Kidney (tissue), 22 donors: ENCODE measurements around the gene MARCO. TPM values are rescaled to one million over a fixed set of nuclear protein-coding genes. Genes with fewer than 3 reads are reported as not detected.

Experiments
- DNase-seq, 5 donors: peaks; one replicate each; pipeline ENCODE4 v3.0.0-alpha.2; 2013 to 2020
- FAIRE-seq: peaks from 2 replicates; lab custom pipeline; 2012; peaks lifted over from hg19 to GRCh38; lab: Jason Lieb, UNC
- H3K27ac ChIP-seq, 2 donors: one replicate each; pipeline ENCODE4 v1.7.0; 2013; ENCODE audit warnings: low read depth in 2 of 2, low read length in 2 of 2, inconsistent platforms in 1 of 2
- H3K27me3 ChIP-seq: one replicate; pipeline ENCODE4 v1.7.1; 2013; ENCODE audit warnings: low read length, inconsistent platforms; ENCODE audit not compliant: control insufficient read depth, insufficient read depth
- H3K36me3 ChIP-seq, 3 donors: one replicate each; pipeline versions ENCODE4 v1.7.0 to v1.7.1; 2013; ENCODE audit warnings: low read length in 3 of 3, control low read depth in 1 of 3, inconsistent platforms in 1 of 3; ENCODE audit not compliant: insufficient read depth in 3 of 3, control insufficient read depth in 2 of 3
- H3K4me1 ChIP-seq, 3 donors: one replicate each; pipeline versions ENCODE4 v1.7.0 to v1.7.1; 2013; ENCODE audit warnings: low read length in 3 of 3, inconsistent platforms in 1 of 3, low read depth in 1 of 3; ENCODE audit not compliant: control insufficient read depth in 2 of 3, insufficient read depth in 2 of 3
- H3K4me3 ChIP-seq, 3 donors: one replicate each; pipeline versions ENCODE4 v1.7.0 to v1.8.1; 2013; ENCODE audit warnings: low read length in 3 of 3, control low read depth in 1 of 3, inconsistent platforms in 1 of 3
- H3K9ac ChIP-seq, 3 donors: one replicate each; pipeline versions ENCODE4 v1.7.0 to v1.7.1; 2013; ENCODE audit warnings: low read length in 3 of 3, control low read depth in 1 of 3, inconsistent platforms in 1 of 3
- H3K9me3 ChIP-seq, 3 donors: one replicate each; pipeline versions ENCODE4 v1.7.0 to v1.7.1; 2013; ENCODE audit warnings: low read length in 3 of 3, control low read depth in 1 of 3, inconsistent platforms in 1 of 3; ENCODE audit not compliant: control insufficient read depth in 2 of 3, insufficient read depth in 1 of 3
- CTCF ChIP-seq: IDR thresholded peaks from 3 replicates; pipeline ENCODE4 v1.5.1; 2012; ENCODE audit warnings: mild to moderate bottlenecking, moderate library complexity, borderline replicate concordance; ENCODE audit not compliant: insufficient read depth; ENCODE audit errors: extremely low read depth
- intact Hi-C: fragments of 100-400 bp; cut with DNase I; formaldehyde crosslinking; loops from one replicate; pipeline ENCODE4 v1.11.1; 2022
- long read RNA-seq, 10 donors: library from polyadenylated mRNA in 1 of 10; unstranded in 1 of 10; transcript quantifications; one replicate each; pipeline ENCODE4 v2.0.0 and lab custom pipeline, GENCODE V29; 2021 to 2026
- polyA plus RNA-seq: library from polyadenylated mRNA; stranded (reverse); fragments of 350-450 nt; fragmentation: Illumina TruSeq; extraction: RNeasy Lipid Tissue Mini Kit (QIAGEN cat#74804); gene quantifications from one replicate; pipeline ENCODE4 v1.2.3, GENCODE V29; 2014; ENCODE audit warnings: low read depth, low replicate concordance; ENCODE audit not compliant: insufficient read depth
- total RNA-seq: library from RNA; stranded (reverse); fragmentation: NEBNext Ultra II Directional; extraction: Animal tissue kit (Norgen Biotek cat#: 25700); gene quantifications from one replicate; pipeline ENCODE4 v1.2.1, GENCODE V29; 2021
- donor health status: control.
- donor health status: control.
- donor health status: control.
- donor health status: control.
- donor health status: control.
- donor health status: DM: yes; HTN: yes; CAD: no.
- donor health status: Normal renal cell carcinoma (clear cell type).

Gene MARCO
- total RNA-seq, result 4.6 TPM
- polyA plus RNA-seq, result 0.65 TPM
- long read RNA-seq, donor 1, result 0 reads
- long read RNA-seq, donor 2, result 0 reads
- long read RNA-seq, donor 3, partial matches to known transcripts, result 0 of 1 reads
- long read RNA-seq, donor 3, other reads (novel, unspliced or antisense), result 0 of 1 reads
- long read RNA-seq, donor 4, result 0 reads
- long read RNA-seq, donor 5, result 0 reads
- long read RNA-seq, donor 6, result 0 reads
- long read RNA-seq, donor 7, partial matches to known transcripts, result 3 of 3 reads
- long read RNA-seq, donor 7, other reads (novel, unspliced or antisense), result 0 of 3 reads
- long read RNA-seq, donor 8, result 0 reads
- long read RNA-seq, donor 9, result 0 reads
- long read RNA-seq, donor 10, result 0 reads

GRCh38 chr2:118942031-118942430 lies at the start of gene MARCO:
MARCO (plus strand) TSS chr2:118942194; CDS start chr2:118942301, 107 bp downstream.
- Histone ChIP-seq H3K27me3 (no peaks in the 10 kb centered on the region), H3K27ac (no peak within 1 kb of the TSS), H3K9me3 (no peaks in the 10 kb centered on the region), H3K4me1 (no peaks in the 10 kb centered on the region), H3K4me3 (no peak within 1 kb of the TSS), H3K9ac (no peak within 1 kb of the TSS), H3K36me3 (no peaks in the 10 kb centered on the region)
- no peak for TF ChIP-seq CTCF
- FAIRE-seq, result no peak
- intact Hi-C loops, result no loop called here
- no peak for DNase-seq

- no peaks in the 10 kb centered on the region for H3K36me3 ChIP-seq
- no peaks in the 10 kb centered on the region for H3K27me3 ChIP-seq
- no peak overlapping the region for H3K9ac ChIP-seq
- no peak overlapping the region for H3K4me3 ChIP-seq
- H3K4me1 ChIP-seq, result no peaks in the 10 kb centered on the region
- H3K9me3 ChIP-seq, result peaks cover 0 to 7% (median 5%) of the 10 kb centered on the region in 3 donors
- no peak for DNase-seq
- intact Hi-C loops, result no loop called here
- no peak for FAIRE-seq
- TF ChIP-seq CTCF, result no peak
- no peak overlapping the region for H3K27ac ChIP-seq
Observed at GRCh38 chr2:118893100-118893499, 48.9 kb upstream of the MARCO start.

- H3K4me1 ChIP-seq, result no peaks in the 10 kb centered on the region
- no peak overlapping the region for H3K27ac ChIP-seq
- no peak overlapping the region for H3K9ac ChIP-seq
- no peak for TF ChIP-seq CTCF
- H3K27me3 ChIP-seq, result no peaks in the 10 kb centered on the region
- intact Hi-C loops, result no loop called here
- FAIRE-seq, result no peak
- no peaks in the 10 kb centered on the region for H3K9me3 ChIP-seq
- H3K4me3 ChIP-seq, result no peak overlapping the region
- no peak for DNase-seq
- H3K36me3 ChIP-seq, result no peaks in the 10 kb centered on the region
Observed at GRCh38 chr2:118902266-118903028, 39.5 kb upstream of the MARCO start.
